HEK293T (cell line): ENCODE results near the gene ECI1.

Experiments
- ARNT ChIP-seq: fragments of 450-650 bp; IDR thresholded peaks from 2 replicates; pipeline ENCODE4 v1.6.1; 2017; ENCODE audit warnings: mild to moderate bottlenecking
- BHLHE40 ChIP-seq: fragments of 450-650 bp; IDR thresholded peaks from 2 replicates; pipeline ENCODE4 v1.6.1; 2016; ENCODE audit warnings: mild to moderate bottlenecking, moderate library complexity, borderline replicate concordance
- L3MBTL2 ChIP-seq: fragments of 450-650 bp; conservative IDR thresholded peaks from 2 replicates; pipeline ENCODE4 v1.6.1; 2016; ENCODE audit warnings: mild to moderate bottlenecking
- SP1 ChIP-seq: fragments of 450-650 bp; IDR thresholded peaks from 2 replicates; pipeline ENCODE4 v1.6.1; 2017
- TARDBP ChIP-seq: fragments of 450-650 bp; IDR thresholded peaks from 2 replicates; pipeline ENCODE4 v1.6.1; 2016

- no peak for TF ChIP-seq TARDBP
- TF ChIP-seq SP1: no peak
- no peak for TF ChIP-seq ARNT
- no peak for TF ChIP-seq BHLHE40
- TF ChIP-seq L3MBTL2: no peak
These were observed 7.1 kb downstream of the ECI1 start for GRCh38 chr16:2244301-2244700.
